Measurements from ENCODE around the gene OR2C1.

The OR2C1 gene

GRCh38 chr16:3321816-3322215 lies 33.9 kb upstream of the OR2C1 start:
- Histone ChIP-seq H3K4me1 (ENCODE audit: control insufficient read depth, low read length) (no peaks in the 10 kb centered on the region), H3K4me2 (ENCODE audit: low read length) (no peak overlapping the region), H3K4me3 (ENCODE audit: low read length) (no peak overlapping the region), H3K9me3 (ENCODE audit: control insufficient read depth, insufficient read depth, low read length) (peaks cover 31% of the 10 kb centered on the region), H4K20me1 (ENCODE audit: control insufficient read depth, insufficient read depth, low read depth, low read length) (no peaks in the 10 kb centered on the region), H3K79me2 (ENCODE audit: control insufficient read depth, low read length) (no peaks in the 10 kb centered on the region), H3K36me3 (ENCODE audit: control insufficient read depth, low read length) (peaks cover 19% of the 10 kb centered on the region), H3F3A (ENCODE audit: control insufficient read depth, insufficient read depth) (no peaks in the 10 kb centered on the region), H3K9me2 (replicated peaks; ENCODE audit: control insufficient read depth, low read length) (no peaks in the 10 kb centered on the region), H3K27ac (ENCODE audit: low read depth, low read length) (no peak overlapping the region), H3K27me3 (ENCODE audit: control insufficient read depth, low read length) (no peaks in the 10 kb centered on the region)
- TF ChIP-seq EZH2phosphoT487 (IDR thresholded peaks at IDR 0.05; ENCODE audit: borderline replicate concordance, low read length), result no peak
- TF ChIP-seq CTCF (IDR thresholded peaks at IDR 0.05; ENCODE audit: low read depth, low read length, poor library complexity, severe bottlenecking), result no peak

GRCh38 chr16:3327514-3327913 lies 28.2 kb upstream of the OR2C1 start:
- Histone ChIP-seq H3K79me2 (ENCODE audit: control insufficient read depth, low read length) (no peaks in the 10 kb centered on the region), H3K4me1 (ENCODE audit: control insufficient read depth, low read length) (no peaks in the 10 kb centered on the region), H3K36me3 (ENCODE audit: control insufficient read depth, low read length) (no peaks in the 10 kb centered on the region), H3F3A (ENCODE audit: control insufficient read depth, insufficient read depth) (no peaks in the 10 kb centered on the region), H4K20me1 (ENCODE audit: control insufficient read depth, insufficient read depth, low read depth, low read length) (no peaks in the 10 kb centered on the region), H3K27me3 (ENCODE audit: control insufficient read depth, low read length) (no peaks in the 10 kb centered on the region), H3K9me2 (replicated peaks; ENCODE audit: control insufficient read depth, low read length) (no peaks in the 10 kb centered on the region), H3K27ac (ENCODE audit: low read depth, low read length) (no peak overlapping the region), H3K9me3 (ENCODE audit: control insufficient read depth, insufficient read depth, low read length) (no peaks in the 10 kb centered on the region), H3K4me3 (ENCODE audit: low read length) (no peak overlapping the region), H3K4me2 (ENCODE audit: low read length) (no peak overlapping the region)
- TF ChIP-seq CTCF (IDR thresholded peaks at IDR 0.05; ENCODE audit: low read depth, low read length, poor library complexity, severe bottlenecking) (no peak), EZH2phosphoT487 (IDR thresholded peaks at IDR 0.05; ENCODE audit: borderline replicate concordance, low read length) (no peak)

- Histone ChIP-seq H3K9me2 (replicated peaks; ENCODE audit: control insufficient read depth, low read length) (no peaks in the 10 kb centered on the region), H4K20me1 (ENCODE audit: control insufficient read depth, insufficient read depth, low read depth, low read length) (no peaks in the 10 kb centered on the region), H3K4me2 (ENCODE audit: low read length) (no peak overlapping the region), H3K9me3 (ENCODE audit: control insufficient read depth, insufficient read depth, low read length) (no peaks in the 10 kb centered on the region), H3F3A (ENCODE audit: control insufficient read depth, insufficient read depth) (no peaks in the 10 kb centered on the region), H3K27me3 (ENCODE audit: control insufficient read depth, low read length) (no peaks in the 10 kb centered on the region), H3K27ac (ENCODE audit: low read depth, low read length) (no peak overlapping the region), H3K4me1 (ENCODE audit: control insufficient read depth, low read length) (no peaks in the 10 kb centered on the region), H3K4me3 (ENCODE audit: low read length) (no peak overlapping the region), H3K36me3 (ENCODE audit: control insufficient read depth, low read length) (no peaks in the 10 kb centered on the region), H3K79me2 (ENCODE audit: control insufficient read depth, low read length) (no peaks in the 10 kb centered on the region)
- TF ChIP-seq EZH2phosphoT487 (IDR thresholded peaks at IDR 0.05; ENCODE audit: borderline replicate concordance, low read length) (no peak), CTCF (IDR thresholded peaks at IDR 0.05; ENCODE audit: low read depth, low read length, poor library complexity, severe bottlenecking) (no peak)
Measured at GRCh38 chr16:3328104-3328503, 27.6 kb upstream of the OR2C1 start.

- Histone ChIP-seq H3K27me3 (ENCODE audit: control insufficient read depth, low read length) (no peaks in the 10 kb centered on the region), H3K4me1 (ENCODE audit: control insufficient read depth, low read length) (no peaks in the 10 kb centered on the region), H3K79me2 (ENCODE audit: control insufficient read depth, low read length) (no peaks in the 10 kb centered on the region), H4K20me1 (ENCODE audit: control insufficient read depth, insufficient read depth, low read depth, low read length) (no peaks in the 10 kb centered on the region), H3K4me2 (ENCODE audit: low read length) (no peak overlapping the region), H3K27ac (ENCODE audit: low read depth, low read length) (no peak overlapping the region), H3K9me3 (ENCODE audit: control insufficient read depth, insufficient read depth, low read length) (no peaks in the 10 kb centered on the region), H3K4me3 (ENCODE audit: low read length) (no peak overlapping the region), H3K36me3 (ENCODE audit: control insufficient read depth, low read length) (no peaks in the 10 kb centered on the region), H3K9me2 (replicated peaks; ENCODE audit: control insufficient read depth, low read length) (no peaks in the 10 kb centered on the region), H3F3A (ENCODE audit: control insufficient read depth, insufficient read depth) (no peaks in the 10 kb centered on the region)
- TF ChIP-seq CTCF (IDR thresholded peaks at IDR 0.05; ENCODE audit: low read depth, low read length, poor library complexity, severe bottlenecking) (no peak), EZH2phosphoT487 (IDR thresholded peaks at IDR 0.05; ENCODE audit: borderline replicate concordance, low read length) (no peak)
Measured at GRCh38 chr16:3328643-3329042, 27.0 kb upstream of the OR2C1 start.
